Astrocyte (in vitro differentiated cells and primary cell): ENCODE results near the gene RBP5.

Source experiments
- EZH2 ChIP-seq: IDR thresholded peaks from 2 replicates; pipeline ENCODE4 v1.6.1; 2012; ENCODE audit warnings: mild to moderate bottlenecking, low read length, inconsistent platforms; ENCODE audit not compliant: insufficient read depth
- TF ChIP-seq, protein P1 (sequence below): IDR thresholded peaks from 2 replicates; pipeline ENCODE4 v1.5.1; 2011; ENCODE audit warnings: low read depth, mild to moderate bottlenecking, inconsistent platforms, low read length, moderate library complexity; ENCODE audit not compliant: insufficient read depth

DNA sequence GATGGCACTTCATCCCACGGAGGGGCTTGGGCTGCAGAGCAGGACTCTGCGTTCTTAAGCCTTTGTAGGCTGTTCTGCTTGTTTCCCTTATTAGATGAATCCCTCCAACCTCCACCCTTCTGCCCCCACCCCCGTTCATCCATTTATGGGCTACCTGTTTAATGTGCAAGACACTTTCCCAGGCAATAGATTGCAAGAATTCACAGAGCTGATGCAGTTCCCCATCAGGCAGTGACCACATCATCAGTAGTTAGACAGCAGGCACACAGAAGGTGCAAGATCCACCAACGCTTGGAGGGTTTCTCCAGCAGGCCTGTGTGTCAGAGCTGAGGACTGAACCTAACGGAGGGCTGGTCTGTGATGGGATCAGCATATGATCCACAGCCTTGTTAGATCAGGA is 35.2 kb downstream of the RBP5 start:
- TF ChIP-seq, protein P1, sequence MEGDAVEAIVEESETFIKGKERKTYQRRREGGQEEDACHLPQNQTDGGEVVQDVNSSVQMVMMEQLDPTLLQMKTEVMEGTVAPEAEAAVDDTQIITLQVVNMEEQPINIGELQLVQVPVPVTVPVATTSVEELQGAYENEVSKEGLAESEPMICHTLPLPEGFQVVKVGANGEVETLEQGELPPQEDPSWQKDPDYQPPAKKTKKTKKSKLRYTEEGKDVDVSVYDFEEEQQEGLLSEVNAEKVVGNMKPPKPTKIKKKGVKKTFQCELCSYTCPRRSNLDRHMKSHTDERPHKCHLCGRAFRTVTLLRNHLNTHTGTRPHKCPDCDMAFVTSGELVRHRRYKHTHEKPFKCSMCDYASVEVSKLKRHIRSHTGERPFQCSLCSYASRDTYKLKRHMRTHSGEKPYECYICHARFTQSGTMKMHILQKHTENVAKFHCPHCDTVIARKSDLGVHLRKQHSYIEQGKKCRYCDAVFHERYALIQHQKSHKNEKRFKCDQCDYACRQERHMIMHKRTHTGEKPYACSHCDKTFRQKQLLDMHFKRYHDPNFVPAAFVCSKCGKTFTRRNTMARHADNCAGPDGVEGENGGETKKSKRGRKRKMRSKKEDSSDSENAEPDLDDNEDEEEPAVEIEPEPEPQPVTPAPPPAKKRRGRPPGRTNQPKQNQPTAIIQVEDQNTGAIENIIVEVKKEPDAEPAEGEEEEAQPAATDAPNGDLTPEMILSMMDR, result no peak
- no peak for TF ChIP-seq EZH2
